OCI-LY7 (cell line): Measurements from ENCODE around the gene TWSG1. TPM values are rescaled to one million over a fixed set of nuclear protein-coding genes. Genes with fewer than 3 reads are reported as not detected.

Experiments
- BruUV-seq: library from RNA; stranded (reverse); fragments of 400-500 nt; replicated peaks from 2 replicates; lab custom pipeline; 2021; lab: Mats Ljungman, UMichigan
- CTCF ChIA-PET: fragments of 300-600 bp; sonication (Branson Sonifier 250); formaldehyde crosslinking; loops from one replicate; lab custom pipeline; 2022; ENCODE audit warnings: antibody characterized with exemption; ENCODE audit not compliant: unreplicated experiment; lab: Charles Lee
- POLR2A ChIA-PET: fragments of 300-600 bp; sonication (Branson Sonifier 250); formaldehyde crosslinking; loops from one replicate; lab custom pipeline; 2022; ENCODE audit warnings: antibody characterized with exemption; lab: Charles Lee
- DNase-seq: peaks from one replicate; pipeline ENCODE4 v3.0.0-alpha.2; 2015; ENCODE audit warnings: low spot score
- H2AFZ ChIP-seq: fragments of 200-600 bp; sonication (generic), shearing (Covaris generic); 2 replicates; pipeline ENCODE4 v1.6.1; 2014; ENCODE audit warnings: mild to moderate bottlenecking, antibody characterized with exemption, low read length, moderate library complexity
- H3K27ac ChIP-seq: fragments of 200-600 bp; sonication (generic); 2 replicates; pipeline ENCODE4 v1.5.1; 2014; ENCODE audit warnings: mixed run types, low read depth, mild to moderate bottlenecking, moderate library complexity, low read length, inconsistent platforms; ENCODE audit not compliant: poor library complexity, severe bottlenecking
- H3K36me3 ChIP-seq: fragments of 200-600 bp; sonication (generic); 2 replicates; pipeline ENCODE4 v1.6.1; 2014; ENCODE audit warnings: mild to moderate bottlenecking, antibody characterized with exemption, low read length, moderate library complexity, mixed read lengths; ENCODE audit not compliant: insufficient read depth
- H3K4me1 ChIP-seq: fragments of 200-600 bp; sonication (generic); 2 replicates; pipeline ENCODE4 v1.5.1; 2014; ENCODE audit warnings: mild to moderate bottlenecking, low read length; ENCODE audit not compliant: insufficient read depth, poor library complexity, severe bottlenecking
- H3K4me2 ChIP-seq: fragments of 200-600 bp; sonication (generic); 2 replicates; pipeline ENCODE4 v1.6.1; 2014; ENCODE audit warnings: mild to moderate bottlenecking, low read length
- H3K4me3 ChIP-seq: fragments of 200-600 bp; sonication (generic); 2 replicates; pipeline ENCODE4 v1.5.1; 2014; ENCODE audit warnings: mild to moderate bottlenecking, low read depth, low read length; ENCODE audit not compliant: poor library complexity, severe bottlenecking
- H3K79me2 ChIP-seq: fragments of 200-600 bp; sonication (generic); 2 replicates; pipeline ENCODE4 v1.6.1; 2016; ENCODE audit warnings: low read depth, mild to moderate bottlenecking, low read length, moderate library complexity, mixed read lengths; ENCODE audit not compliant: insufficient read depth
- H3K9me2 ChIP-seq: fragments of 200-600 bp; sonication (generic); 2 replicates; pipeline ENCODE4 v1.6.1; 2016; ENCODE audit warnings: mild to moderate bottlenecking, low read length, mixed read lengths; ENCODE audit not compliant: insufficient read depth
- H3K9me3 ChIP-seq: fragments of 200-600 bp; sonication (generic); 2 replicates; pipeline ENCODE4 v1.6.1; 2014; ENCODE audit warnings: mild to moderate bottlenecking, mixed run types, low read length, mixed read lengths
- H4K20me1 ChIP-seq: fragments of 200-600 bp; sonication (generic); 2 replicates; pipeline ENCODE4 v1.6.1; 2014; ENCODE audit warnings: mild to moderate bottlenecking, antibody characterized with exemption, low read length, moderate library complexity, mixed read lengths; ENCODE audit not compliant: insufficient read depth
- CTCF ChIP-seq: fragments of 200-600 bp; sonication (generic); conservative IDR thresholded peaks from 2 replicates; pipeline ENCODE4 v1.5.1; 2014; ENCODE audit warnings: mild to moderate bottlenecking, antibody characterized with exemption, low read length, moderate library complexity, mixed read lengths
- EZH2phosphoT487 ChIP-seq: fragments of 200-600 bp; sonication (generic); IDR thresholded peaks from 2 replicates; pipeline ENCODE4 v1.6.1; 2018; ENCODE audit warnings: low read depth, borderline replicate concordance, mild to moderate bottlenecking, mixed run types, antibody characterized with exemption, low read length, moderate library complexity, mixed read lengths
- intact Hi-C: fragments of 100-400 bp; cut with micrococcal nuclease; formaldehyde crosslinking; loops from one replicate; pipeline ENCODE4 v1.10.0; 2022; ENCODE audit not compliant: unreplicated experiment
- total RNA-seq, 2 experiments: library from RNA; depleted of rRNA in 1 of 2; stranded (reverse); fragments of >200 nt in 1 of 2; shearing (Covaris generic) in 1 of 2; gene quantifications; 2 replicates each; pipeline ENCODE4 v1.2.3, GENCODE V29; 2014 to 2022

Gene TWSG1
- total RNA-seq, 2 experiments from 2014 or later = 7.5 to 10.9 TPM

- Histone ChIP-seq H3K4me3 (no peak overlapping the region), H3K36me3 (no peaks in the 10 kb centered on the region; the same call in 1 of the 2 replicates), H3K4me1 (no peaks in the 10 kb centered on the region), H4K20me1 (no peaks in the 10 kb centered on the region), H3K9me2 (no peaks in the 10 kb centered on the region), H2AFZ (no peak overlapping the region), H3K9me3 (no peaks in the 10 kb centered on the region), H3K27ac (no peak overlapping the region), H3K4me2 (no peak overlapping the region), H3K79me2 (no peaks in the 10 kb centered on the region)
- no peak for TF ChIP-seq EZH2phosphoT487
- TF ChIP-seq CTCF = no peak
- ChIA-PET POLR2A (interaction anchor here (0.9 kb wide), 1 partner anchor 11 kb away, joined by 3 read pairs; no protein-coding TSS in a partner anchor), CTCF (no interaction called here)
- BruUV-seq = no TSS peak
- no peak for DNase-seq
- intact Hi-C loops = no loop called here
Measured at GRCh38 chr18:9362869-9363268, 28.3 kb downstream of the TWSG1 start.

GRCh38 chr18:9364242-9364641, 29.7 kb downstream of the TWSG1 start:
- Histone ChIP-seq H3K79me2 (no peaks in the 10 kb centered on the region), H3K9me3 (no peaks in the 10 kb centered on the region), H3K4me3 (no peak overlapping the region), H3K36me3 (no peaks in the 10 kb centered on the region; the same call in 1 of the 2 replicates), H4K20me1 (no peaks in the 10 kb centered on the region), H3K27ac (no peak overlapping the region), H2AFZ (no peak overlapping the region), H3K4me2 (no peak overlapping the region), H3K9me2 (no peaks in the 10 kb centered on the region), H3K4me1 (no peaks in the 10 kb centered on the region)
- ChIA-PET POLR2A (interaction anchor here (0.9 kb wide), 1 partner anchor 27 kb away, joined by 3 read pairs; no protein-coding TSS in a partner anchor), CTCF (no interaction called here)
- no peak for DNase-seq
- intact Hi-C loops = no loop called here
- no TSS peak for BruUV-seq
- TF ChIP-seq EZH2phosphoT487 (no peak), CTCF (no peak)

GRCh38 chr18:9365406-9365805, 30.8 kb downstream of the TWSG1 start:
- Histone ChIP-seq H3K4me2 (no peak overlapping the region), H3K36me3 (no peaks in the 10 kb centered on the region; the same call in 1 of the 2 replicates), H3K27ac (no peak overlapping the region), H3K4me1 (no peaks in the 10 kb centered on the region), H4K20me1 (no peaks in the 10 kb centered on the region), H3K9me2 (no peaks in the 10 kb centered on the region), H2AFZ (no peak overlapping the region), H3K4me3 (no peak overlapping the region), H3K79me2 (no peaks in the 10 kb centered on the region), H3K9me3 (no peaks in the 10 kb centered on the region)
- POLR2A ChIA-PET = interaction anchor here (0.6 kb wide), 1 partner anchor 9 kb away, joined by 4 read pairs; no protein-coding TSS in a partner anchor
- intact Hi-C loops = no loop called here
- no TSS peak for BruUV-seq
- no peak for TF ChIP-seq CTCF
- TF ChIP-seq EZH2phosphoT487 = no peak
- CTCF ChIA-PET = no interaction called here
- no peak for DNase-seq
